HepG2 (cell line): ENCODE data around the gene PCIF1. TPM values are rescaled to one million over a fixed set of nuclear protein-coding genes. Genes with fewer than 3 reads are reported as not detected.

Experiments
- ARID3A ChIP-seq: IDR thresholded peaks from 2 replicates; pipeline ENCODE4 v1.6.1; 2012; ENCODE audit warnings: low read depth, low read length, improper control_type of control experiment
- BRD4 ChIP-seq: sonication (generic); formaldehyde crosslinking; IDR thresholded peaks from 2 replicates; pipeline ENCODE4 v1.4.0; 2020; ENCODE audit warnings: missing genetic modification reagents
- ELF3 ChIP-seq: IDR thresholded peaks from 2 replicates; pipeline ENCODE4 v1.6.1; 2016; ENCODE audit warnings: missing genetic modification reagents, missing compliant biosample characterization
- ETV5 ChIP-seq: IDR thresholded peaks from 2 replicates; pipeline ENCODE4 v1.6.1; 2018; ENCODE audit warnings: missing biosample characterization, missing genetic modification reagents, inconsistent platforms, borderline replicate concordance
- FOXA3 ChIP-seq: IDR thresholded peaks from 2 replicates; pipeline ENCODE4 v1.6.1; 2016; ENCODE audit warnings: missing genetic modification reagents, missing compliant biosample characterization
- FOXP1 ChIP-seq, 2 experiments: fragments of 450-650 bp in 1 of 2; IDR thresholded peaks; 2 replicates each; pipeline ENCODE4 v1.6.1; 2017 to 2018; ENCODE audit warnings: antibody characterized with exemption in 1 of 2
- HNF4A ChIP-seq: sonication (generic); formaldehyde crosslinking; IDR thresholded peaks from 2 replicates; pipeline ENCODE4 v1.4.0; 2020; ENCODE audit warnings: missing genetic modification reagents
- HOXA5 ChIP-seq: sonication (generic); formaldehyde crosslinking; IDR thresholded peaks from 2 replicates; pipeline ENCODE4 v1.4.0; 2020; ENCODE audit warnings: missing genetic modification reagents
- KLF13 ChIP-seq: sonication (generic); formaldehyde crosslinking; IDR thresholded peaks from 2 replicates; pipeline ENCODE4 v1.4.0; 2020; ENCODE audit warnings: mild to moderate bottlenecking, missing genetic modification reagents
- KMT2A ChIP-seq: sonication (generic); formaldehyde crosslinking; IDR thresholded peaks from 2 replicates; pipeline ENCODE4 v1.4.0; 2020; ENCODE audit warnings: missing genetic modification reagents
- KMT2B ChIP-seq: IDR thresholded peaks from 2 replicates; pipeline ENCODE4 v1.6.1; 2016; ENCODE audit warnings: missing genetic modification reagents, missing compliant biosample characterization
- NPAS2 ChIP-seq: sonication (generic); formaldehyde crosslinking; IDR thresholded peaks from 2 replicates; pipeline ENCODE4 v1.8.0; 2022; ENCODE audit warnings: mild to moderate bottlenecking, missing genetic modification reagents, borderline replicate concordance
- NR2F1 ChIP-seq, 2 experiments: fragments of 450-650 bp in 1 of 2; formaldehyde crosslinking in 1 of 2; IDR thresholded peaks; 2 replicates each; pipeline versions ENCODE4 v1.5.0 to v1.6.1; 2016 to 2020; ENCODE audit warnings: mild to moderate bottlenecking in 1 of 2, missing compliant biosample characterization in 1 of 2, missing genetic modification reagents in 1 of 2, moderate library complexity in 1 of 2
- PAX8 ChIP-seq: sonication (generic); formaldehyde crosslinking; IDR thresholded peaks from 2 replicates; pipeline ENCODE4 v1.8.0; 2022; ENCODE audit warnings: mild to moderate bottlenecking, missing genetic modification reagents, borderline replicate concordance
- PHF8 ChIP-seq: sonication (generic); formaldehyde crosslinking; IDR thresholded peaks from 2 replicates; pipeline ENCODE4 v1.5.0; 2020; ENCODE audit warnings: missing genetic modification reagents
- SIX1 ChIP-seq: sonication (generic); formaldehyde crosslinking; IDR thresholded peaks from 2 replicates; pipeline ENCODE4 v1.4.0; 2020; ENCODE audit warnings: missing genetic modification reagents, borderline replicate concordance
- STAG1 ChIP-seq: sonication (generic); formaldehyde crosslinking; IDR thresholded peaks from 2 replicates; pipeline ENCODE4 v1.4.0; 2020; ENCODE audit warnings: missing genetic modification reagents
- TARDBP ChIP-seq: sonication (generic); formaldehyde crosslinking; IDR thresholded peaks from 2 replicates; pipeline ENCODE4 v1.8.0; 2022; ENCODE audit warnings: mild to moderate bottlenecking, missing genetic modification reagents
- ZFP36 ChIP-seq: fragments of 150-350 bp; IDR thresholded peaks from 2 replicates; pipeline ENCODE4 v1.6.1; 2018; ENCODE audit warnings: borderline replicate concordance, low read length, low read depth; ENCODE audit not compliant: partially characterized antibody
- ZFP62 ChIP-seq: sonication (generic); formaldehyde crosslinking; IDR thresholded peaks from 2 replicates; pipeline ENCODE4 v1.4.0; 2020; ENCODE audit warnings: missing genetic modification reagents
- ZNF12 ChIP-seq: sonication (generic); formaldehyde crosslinking; IDR thresholded peaks from 2 replicates; pipeline ENCODE4 v1.5.0; 2020; ENCODE audit warnings: missing genetic modification reagents
- ZNF232 ChIP-seq: sonication (generic); formaldehyde crosslinking; IDR thresholded peaks from 2 replicates; pipeline ENCODE4 v1.4.0; 2020; ENCODE audit warnings: missing genetic modification reagents, borderline replicate concordance
- ZSCAN21 ChIP-seq: sonication (generic); formaldehyde crosslinking; IDR thresholded peaks from 2 replicates; pipeline ENCODE4 v1.8.0; 2022; ENCODE audit warnings: mild to moderate bottlenecking, missing genetic modification reagents, moderate library complexity, borderline replicate concordance
- polyA plus RNA-seq, 8 experiments: library from polyadenylated mRNA; depleted of rRNA in 3 of 8; stranded (reverse) in 7 of 8; unstranded in 1 of 8; fragments of >200 nt; fragmentation: Illumina TruSeq in 4 of 8; extraction: Trizol in 4 of 8; gene quantifications; 2 replicates each; pipeline versions ENCODE4 v1.2.1 to v1.2.3, GENCODE V29; 2011 to 2016; ENCODE audit warnings: low read depth in 4 of 8, missing spikeins in 1 of 8, mixed read lengths in 1 of 8; ENCODE audit not compliant: insufficient read depth in 1 of 8
- total RNA-seq, 5 experiments: library from RNA; depleted of rRNA; stranded (reverse); fragments of >200 nt; fragmentation: Illumina TruSeq; extraction: Trizol; gene quantifications; 2 replicates each; pipeline ENCODE4 v1.2.3, GENCODE V29; 2016; ENCODE audit warnings: low read depth in 1 of 5
- TF ChIP-seq, protein P1 (sequence below): sonication (generic); formaldehyde crosslinking; IDR thresholded peaks from 2 replicates; pipeline ENCODE4 v1.5.0; 2020; ENCODE audit warnings: mild to moderate bottlenecking, missing genetic modification reagents
- TF ChIP-seq, protein P2 (sequence below): sonication (generic); formaldehyde crosslinking; IDR thresholded peaks from 2 replicates; pipeline ENCODE4 v1.4.0; 2020; ENCODE audit warnings: missing genetic modification reagents

PCIF1 gene
- total and polyA plus RNA-seq, 2 of the 13 experiments (the other 11 are each of a cell fraction or from before 2014, with no cell fraction given): 20.9 to 24.4 TPM

DNA sequence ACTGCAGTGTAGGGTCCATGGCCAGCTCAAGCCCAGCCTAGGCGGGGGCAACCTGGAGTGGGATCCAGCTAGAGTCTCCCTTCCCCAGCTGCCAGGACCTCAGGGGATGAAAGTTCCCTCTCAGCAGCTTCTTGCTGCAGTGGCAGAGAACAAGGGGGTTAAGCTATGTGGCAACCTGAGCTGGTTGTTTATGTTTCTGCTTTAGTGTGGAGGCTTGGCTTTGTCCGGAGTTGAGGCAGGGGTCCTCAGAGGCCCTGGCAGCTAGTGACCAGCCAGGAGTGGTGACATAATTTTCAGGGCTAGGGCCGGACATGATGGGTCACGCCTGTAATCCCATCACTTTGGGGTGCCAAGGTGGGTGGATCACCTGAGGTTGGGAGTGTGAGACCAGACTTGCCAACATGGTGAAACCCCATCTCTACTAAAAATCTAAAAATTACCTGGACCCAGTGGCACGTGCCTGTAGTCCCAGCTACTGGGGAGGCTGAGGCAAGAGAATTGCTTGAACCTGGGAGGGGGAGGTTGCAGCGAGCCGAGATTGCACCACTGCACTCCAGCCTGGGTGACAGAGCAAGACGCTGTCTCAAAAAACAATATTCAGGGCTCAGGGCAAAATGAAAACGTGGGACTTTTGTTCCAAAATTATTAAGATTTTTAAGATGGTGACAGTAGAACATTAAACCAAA is 8.5 kb upstream of the PCIF1 start (continued):
- no peak for TF ChIP-seq PAX8 (CRISPR knock-in tag)
- TF ChIP-seq ARID3A: no peak
- TF ChIP-seq, protein P1, sequence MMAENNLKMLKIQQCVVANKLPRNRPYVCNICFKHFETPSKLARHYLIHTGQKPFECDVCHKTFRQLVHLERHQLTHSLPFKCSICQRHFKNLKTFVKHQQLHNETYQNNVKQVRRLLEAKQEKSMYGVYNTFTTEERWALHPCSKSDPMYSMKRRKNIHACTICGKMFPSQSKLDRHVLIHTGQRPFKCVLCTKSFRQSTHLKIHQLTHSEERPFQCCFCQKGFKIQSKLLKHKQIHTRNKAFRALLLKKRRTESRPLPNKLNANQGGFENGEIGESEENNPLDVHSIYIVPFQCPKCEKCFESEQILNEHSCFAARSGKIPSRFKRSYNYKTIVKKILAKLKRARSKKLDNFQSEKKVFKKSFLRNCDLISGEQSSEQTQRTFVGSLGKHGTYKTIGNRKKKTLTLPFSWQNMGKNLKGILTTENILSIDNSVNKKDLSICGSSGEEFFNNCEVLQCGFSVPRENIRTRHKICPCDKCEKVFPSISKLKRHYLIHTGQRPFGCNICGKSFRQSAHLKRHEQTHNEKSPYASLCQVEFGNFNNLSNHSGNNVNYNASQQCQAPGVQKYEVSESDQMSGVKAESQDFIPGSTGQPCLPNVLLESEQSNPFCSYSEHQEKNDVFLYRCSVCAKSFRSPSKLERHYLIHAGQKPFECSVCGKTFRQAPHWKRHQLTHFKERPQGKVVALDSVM (CRISPR knock-in tag): no peak; the same call in none of the 2 replicates
- TF ChIP-seq ZNF12 (CRISPR knock-in tag): no peak
- no peak for TF ChIP-seq NR2F1 (CRISPR knock-in tag; IDR thresholded peaks at IDR 0.05)
- TF ChIP-seq SIX1 (CRISPR knock-in tag): no peak
- TF ChIP-seq ETV5 (CRISPR knock-in tag): 0 out of 2 replicates have a peak, but pooled peaks have one; percentile 6
- TF ChIP-seq ZFP36: no peak
- peak; percentile 64 for TF ChIP-seq HNF4A
- TF ChIP-seq KMT2B (CRISPR knock-in tag): no peak
- TF ChIP-seq, protein P2, sequence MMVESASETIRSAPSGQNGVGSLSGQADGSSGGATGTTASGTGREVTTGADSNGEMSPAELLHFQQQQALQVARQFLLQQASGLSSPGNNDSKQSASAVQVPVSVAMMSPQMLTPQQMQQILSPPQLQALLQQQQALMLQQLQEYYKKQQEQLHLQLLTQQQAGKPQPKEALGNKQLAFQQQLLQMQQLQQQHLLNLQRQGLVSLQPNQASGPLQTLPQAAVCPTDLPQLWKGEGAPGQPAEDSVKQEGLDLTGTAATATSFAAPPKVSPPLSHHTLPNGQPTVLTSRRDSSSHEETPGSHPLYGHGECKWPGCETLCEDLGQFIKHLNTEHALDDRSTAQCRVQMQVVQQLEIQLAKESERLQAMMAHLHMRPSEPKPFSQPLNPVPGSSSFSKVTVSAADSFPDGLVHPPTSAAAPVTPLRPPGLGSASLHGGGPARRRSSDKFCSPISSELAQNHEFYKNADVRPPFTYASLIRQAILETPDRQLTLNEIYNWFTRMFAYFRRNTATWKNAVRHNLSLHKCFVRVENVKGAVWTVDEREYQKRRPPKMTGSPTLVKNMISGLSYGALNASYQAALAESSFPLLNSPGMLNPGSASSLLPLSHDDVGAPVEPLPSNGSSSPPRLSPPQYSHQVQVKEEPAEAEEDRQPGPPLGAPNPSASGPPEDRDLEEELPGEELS (CRISPR knock-in tag): no peak
- TF ChIP-seq ZNF232 (CRISPR knock-in tag): no peak
- TF ChIP-seq TARDBP (CRISPR knock-in tag): no peak; the same call in 1 of the 2 replicates
- no peak for TF ChIP-seq ZFP62 (CRISPR knock-in tag)
- TF ChIP-seq KLF13 (CRISPR knock-in tag): no peak
- peak; percentile 45 for TF ChIP-seq FOXA3 (CRISPR knock-in tag)
- no peak for TF ChIP-seq BRD4 (CRISPR knock-in tag)
- no peak for TF ChIP-seq HOXA5
- no peak for TF ChIP-seq FOXP1 (IDR thresholded peaks at IDR 0.05)
- no peak for TF ChIP-seq FOXP1 (CRISPR knock-in tag; IDR thresholded peaks at IDR 0.05)
- no peak for TF ChIP-seq STAG1
- no peak for TF ChIP-seq ELF3 (CRISPR knock-in tag)
- no peak for TF ChIP-seq NPAS2 (CRISPR knock-in tag)
- no peak for TF ChIP-seq KMT2A (CRISPR knock-in tag)
- TF ChIP-seq PHF8 (CRISPR knock-in tag): no peak
- TF ChIP-seq ZSCAN21 (CRISPR knock-in tag): no peak
